Body of pancreas (tissue), 4 donors: Measurements from ENCODE around the gene GFY. TPM values are rescaled to one million over a fixed set of nuclear protein-coding genes. Genes with fewer than 3 reads are reported as not detected.

ENCODE experiments used
- ATAC-seq: fragments of 150-250 bp; one replicate; pipeline ENCODE4 v1.9.1; 2016
- DNase-seq, 4 donors: peaks; one replicate each; pipeline ENCODE4 v3.0.0-alpha.2; 2019
- H3K27ac ChIP-seq, 4 donors: fragments of 200-600 bp; sonication (generic); 1 replicate in 3 of 4; 2 replicates in 1 of 4; pipeline versions ENCODE4 v1.5.1 to v1.6.1; 2016 to 2019; ENCODE audit warnings: mild to moderate bottlenecking in 1 of 4, mixed read lengths in 1 of 4, moderate library complexity in 1 of 4
- H3K27me3 ChIP-seq, 2 donors: fragments of 200-600 bp; sonication (generic); one replicate each; pipeline ENCODE4 v1.6.0; 2016; ENCODE audit warnings: mild to moderate bottlenecking in 1 of 2
- H3K36me3 ChIP-seq, 2 donors: fragments of 200-600 bp; sonication (generic); replicated peaks in 1 of 2; 2 replicates each; pipeline ENCODE4 v1.5.1; 2016; ENCODE audit warnings: low read depth in 2 of 2; ENCODE audit not compliant: insufficient read depth in 1 of 2
- H3K4me1 ChIP-seq: fragments of 200-600 bp; sonication (generic); one replicate; pipeline ENCODE4 v1.6.0; 2016
- H3K4me3 ChIP-seq, 2 donors: fragments of 200-600 bp; sonication (generic); 1 replicate in 1 of 2; 2 replicates in 1 of 2; pipeline ENCODE4 v1.5.1; 2016 to 2019
- H3K9me3 ChIP-seq, 3 donors: fragments of 200-600 bp; sonication (generic); 1 replicate in 2 of 3; 2 replicates in 1 of 3; pipeline ENCODE4 v1.5.1; 2016
- CTCF ChIP-seq, 7 experiments: fragments of 450-650 bp in 4 of 7; fragments of 200-600 bp in 3 of 7; sonication (generic) in 3 of 7; IDR thresholded peaks; one replicate each; pipeline ENCODE4 v1.5.1; 2016 to 2019; ENCODE audit warnings: antibody characterized with exemption in 7 of 7
- POLR2A ChIP-seq, 3 donors: fragments of 450-650 bp; IDR thresholded peaks; one replicate each; pipeline ENCODE4 v1.6.1; 2016; ENCODE audit warnings: antibody characterized with exemption in 3 of 3, mild to moderate bottlenecking in 2 of 3
- WGBS, 2 donors: methylation state at CpG; one replicate each; pipeline ENCODE4 v1.1.5; 2017; 5-methylcytosine and 5-hydroxymethylcytosine counted together
- intact Hi-C: fragments of 100-400 bp; cut with DNase I; formaldehyde crosslinking; loops from one replicate; pipeline ENCODE4 v1.15.1; 2023
- total RNA-seq, 2 donors: library from RNA; depleted of rRNA; stranded (reverse); fragments of >200 nt; gene quantifications; one replicate each; pipeline ENCODE4 v1.1.0, GENCODE V29; 2016

The GFY gene
- total RNA-seq, 2 donors from 2014 or later, result not detected

DNA sequence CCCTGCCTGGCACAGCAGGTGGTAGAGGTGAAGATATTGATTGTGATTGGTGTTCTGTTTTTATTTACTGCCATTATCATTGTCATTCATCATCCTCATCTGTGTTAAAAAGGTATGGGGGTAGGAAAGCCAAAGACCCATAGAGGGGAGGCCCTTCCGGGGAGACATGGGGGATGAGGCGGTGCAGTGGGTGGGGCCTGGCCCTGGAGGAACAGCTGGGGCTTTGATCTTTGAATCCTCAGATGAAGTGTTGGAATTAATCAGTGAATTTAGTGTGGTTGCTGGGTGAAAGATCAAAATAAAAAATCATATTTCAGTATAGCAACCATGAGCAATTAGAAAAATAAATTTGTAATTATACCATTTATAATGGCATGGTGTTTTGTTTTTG lies 9.4 kb upstream of the GFY start:
- intact Hi-C loops, result no loop called here
- DNase-seq (no peak), ATAC-seq (no peak)
- TF ChIP-seq CTCF (IDR thresholded peaks at IDR 0.05), result no peak
- no peak for TF ChIP-seq POLR2A (IDR thresholded peaks at IDR 0.05)
- WGBS, 2 donors, result 97 to 100% methylated on average over 2 of the region's 2 CpGs
- Histone ChIP-seq H3K36me3 (no peaks in the 10 kb centered on the region), H3K9me3 (no peaks in the 10 kb centered on the region), H3K4me1 (peaks cover under 1% of the 10 kb centered on the region), H3K27ac (no peak overlapping the region), H3K4me3 (no peak overlapping the region), H3K27me3 (peaks cover 0 to 4% of the 10 kb centered on the region in 2 donors)

DNA sequence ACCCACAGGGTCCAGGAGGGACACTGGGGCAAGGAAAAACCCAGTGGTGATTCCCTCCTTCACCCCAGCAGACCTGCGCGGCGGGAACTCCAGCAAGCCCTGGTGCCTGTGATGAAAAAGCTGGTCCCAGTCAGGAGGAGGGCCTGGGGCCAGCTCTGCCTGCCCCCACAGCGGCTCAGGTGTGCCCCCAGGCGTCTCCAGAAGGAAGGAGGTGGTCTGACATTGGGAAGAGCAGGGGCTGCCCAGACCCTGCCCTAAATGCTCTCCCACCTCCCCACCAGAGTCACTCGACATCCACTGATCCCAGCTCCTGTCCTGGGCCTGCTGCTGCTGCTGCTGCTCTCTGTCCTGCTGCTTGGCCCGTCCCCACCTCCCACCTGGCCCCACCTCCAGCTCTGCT lies 8.1 kb upstream of the GFY start:
- Histone ChIP-seq H3K27me3 (peaks cover 0 to 4% of the 10 kb centered on the region in 2 donors), H3K4me1 (peaks cover 10% of the 10 kb centered on the region)
- intact Hi-C loops, result no loop called here

DNA sequence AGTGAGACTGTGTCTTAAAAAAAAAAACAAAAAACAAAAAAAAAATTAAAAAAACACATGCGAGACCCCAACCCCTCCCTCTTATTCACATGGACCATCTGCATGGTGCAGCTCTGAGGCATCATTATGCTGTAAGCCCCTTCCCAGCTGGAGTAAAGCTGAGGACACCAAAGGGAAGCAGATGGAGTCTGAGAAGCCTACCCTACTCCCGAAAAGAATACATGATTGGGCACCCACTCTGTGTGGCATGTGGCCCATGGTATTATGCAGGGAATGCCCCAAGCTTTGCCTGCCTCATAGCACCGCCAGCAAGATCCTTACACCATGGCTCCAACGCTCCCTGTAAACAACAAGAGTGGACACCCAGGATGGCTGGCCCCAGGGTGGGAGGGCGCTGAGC lies 6.7 kb upstream of the GFY start:
- Histone ChIP-seq H3K27ac (no peak overlapping the region), H3K36me3 (no peaks in the 10 kb centered on the region), H3K4me1 (peaks cover 24% of the 10 kb centered on the region), H3K27me3 (peaks cover 0 to 18% of the 10 kb centered on the region in 2 donors), H3K9me3 (no peaks in the 10 kb centered on the region), H3K4me3 (no peak overlapping the region)
- no peak for TF ChIP-seq CTCF (IDR thresholded peaks at IDR 0.05)
- TF ChIP-seq POLR2A (IDR thresholded peaks at IDR 0.05), result no peak
- intact Hi-C loops, result no loop called here
- no peak for DNase-seq
- ATAC-seq, result no peak
- 73 to 76% methylated on average over 5 of the region's 5 CpGs for WGBS, 2 donors

More for the DNA sequence above, 8.1 kb upstream of the GFY start:
- ATAC-seq, result no peak
- Histone ChIP-seq H3K27ac (no peak overlapping the region), H3K36me3 (no peaks in the 10 kb centered on the region), H3K4me3 (no peak overlapping the region), H3K9me3 (no peaks in the 10 kb centered on the region)
- DNase-seq, result no peak
- TF ChIP-seq CTCF (IDR thresholded peaks at IDR 0.05), result no peak
- TF ChIP-seq POLR2A (IDR thresholded peaks at IDR 0.05), result no peak
- WGBS, 2 donors, result 47 to 64% methylated on average over 2 to 5 of the region's 7 CpGs

- Histone ChIP-seq H3K27me3 (peaks cover 0 to 21% of the 10 kb centered on the region in 2 donors), H3K36me3 (no peaks in the 10 kb centered on the region), H3K4me1 (peaks cover 24% of the 10 kb centered on the region), H3K4me3 (no peak overlapping the region), H3K27ac (no peak overlapping the region), H3K9me3 (no peaks in the 10 kb centered on the region)
- TF ChIP-seq POLR2A (IDR thresholded peaks at IDR 0.05) (no peak), CTCF (IDR thresholded peaks at IDR 0.05) (no peak)
- intact Hi-C loops, result no loop called here
- DNase-seq (no peak), ATAC-seq (no peak)
- 38 to 46% methylated on average over 2 of the region's 2 CpGs for WGBS, 2 donors
Measured at GRCh38 chr19:49419173-49419572, 6.0 kb upstream of the GFY start.

- H3K4me3 ChIP-seq, result no peak overlapping the region
- H3K36me3 ChIP-seq, result no peaks in the 10 kb centered on the region
- ATAC-seq (no peak), DNase-seq (no peak)
- intact Hi-C loops, result no loop called here
- TF ChIP-seq CTCF (IDR thresholded peaks at IDR 0.05), result no peak
- TF ChIP-seq POLR2A (IDR thresholded peaks at IDR 0.05), result no peak
- no peak overlapping the region for H3K27ac ChIP-seq
- no peaks in the 10 kb centered on the region for H3K9me3 ChIP-seq
- WGBS, 2 donors, result 81 to 83% methylated on average over 2 of the region's 2 CpGs
- H3K4me1 ChIP-seq, result peaks cover 24% of the 10 kb centered on the region
- H3K27me3 ChIP-seq, result peaks cover 0 to 23% of the 10 kb centered on the region in 2 donors
Measured at GRCh38 chr19:49420227-49420626, 5.0 kb upstream of the GFY start.
